Bronchial epithelial cell (primary cell): ENCODE data around the gene SCAMP1. TPM values are rescaled to one million over a fixed set of nuclear protein-coding genes. Genes with fewer than 3 reads are reported as not detected.
"Not testable (repeated sequence)": the region's sequence is repeated elsewhere in the genome, so short reads cannot be mapped to it uniquely, and the experiment has no call there.

Source experiments
- DNase-seq: peaks from one replicate; pipeline ENCODE4 v3.0.0-alpha.2; 2010; ENCODE audit warnings: low read depth
- FAIRE-seq: peaks from 2 replicates; lab custom pipeline; 2011; peaks lifted over from hg19 to GRCh38; lab: Jason Lieb, UNC
- H3K27me3 ChIP-seq: 2 replicates; pipeline ENCODE4 v1.5.1; 2011; ENCODE audit warnings: low read length; ENCODE audit not compliant: control insufficient read depth, insufficient read depth
- H3K36me3 ChIP-seq: 2 replicates; pipeline ENCODE4 v1.5.1; 2011; ENCODE audit warnings: low read length; ENCODE audit not compliant: control insufficient read depth, insufficient read depth
- H3K4me3 ChIP-seq: 2 replicates; pipeline ENCODE4 v1.5.1; 2011; ENCODE audit warnings: mild to moderate bottlenecking, low read depth, low read length, control low read depth
- total RNA-seq: library from RNA; depleted of rRNA; stranded (reverse); fragments of >200 nt; gene quantifications from 2 replicates; pipeline ENCODE4 v1.2.1, GENCODE V29; 2014
- TF ChIP-seq, protein P1 (sequence below): IDR thresholded peaks from 2 replicates; pipeline ENCODE4 v1.5.1; 2011; ENCODE audit warnings: mild to moderate bottlenecking, moderate library complexity, low read length, control low read depth, inconsistent platforms; ENCODE audit not compliant: insufficient read depth, severe bottlenecking

The SCAMP1 gene
- total RNA-seq, 1 donor from 2014 or later, result 58.7 TPM

GRCh38 chr5:78376315-78376714 is 15.9 kb downstream of the SCAMP1 start:
- no peak for DNase-seq
- no peak for FAIRE-seq
- no peaks in the 10 kb centered on the region for H3K27me3 ChIP-seq
- no peak overlapping the region for H3K4me3 ChIP-seq
- TF ChIP-seq, protein P1, sequence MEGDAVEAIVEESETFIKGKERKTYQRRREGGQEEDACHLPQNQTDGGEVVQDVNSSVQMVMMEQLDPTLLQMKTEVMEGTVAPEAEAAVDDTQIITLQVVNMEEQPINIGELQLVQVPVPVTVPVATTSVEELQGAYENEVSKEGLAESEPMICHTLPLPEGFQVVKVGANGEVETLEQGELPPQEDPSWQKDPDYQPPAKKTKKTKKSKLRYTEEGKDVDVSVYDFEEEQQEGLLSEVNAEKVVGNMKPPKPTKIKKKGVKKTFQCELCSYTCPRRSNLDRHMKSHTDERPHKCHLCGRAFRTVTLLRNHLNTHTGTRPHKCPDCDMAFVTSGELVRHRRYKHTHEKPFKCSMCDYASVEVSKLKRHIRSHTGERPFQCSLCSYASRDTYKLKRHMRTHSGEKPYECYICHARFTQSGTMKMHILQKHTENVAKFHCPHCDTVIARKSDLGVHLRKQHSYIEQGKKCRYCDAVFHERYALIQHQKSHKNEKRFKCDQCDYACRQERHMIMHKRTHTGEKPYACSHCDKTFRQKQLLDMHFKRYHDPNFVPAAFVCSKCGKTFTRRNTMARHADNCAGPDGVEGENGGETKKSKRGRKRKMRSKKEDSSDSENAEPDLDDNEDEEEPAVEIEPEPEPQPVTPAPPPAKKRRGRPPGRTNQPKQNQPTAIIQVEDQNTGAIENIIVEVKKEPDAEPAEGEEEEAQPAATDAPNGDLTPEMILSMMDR, result no peak
- no peaks in the 10 kb centered on the region for H3K36me3 ChIP-seq

GRCh38 chr5:78377056-78377717 is 16.8 kb downstream of the SCAMP1 start:
- TF ChIP-seq, protein P1, result no peak
- H3K27me3 ChIP-seq, result no peaks in the 10 kb centered on the region
- H3K4me3 ChIP-seq, result no peak overlapping the region
- peak; percentile 18 for DNase-seq
- H3K36me3 ChIP-seq, result no peaks in the 10 kb centered on the region
- no peak for FAIRE-seq

DNA sequence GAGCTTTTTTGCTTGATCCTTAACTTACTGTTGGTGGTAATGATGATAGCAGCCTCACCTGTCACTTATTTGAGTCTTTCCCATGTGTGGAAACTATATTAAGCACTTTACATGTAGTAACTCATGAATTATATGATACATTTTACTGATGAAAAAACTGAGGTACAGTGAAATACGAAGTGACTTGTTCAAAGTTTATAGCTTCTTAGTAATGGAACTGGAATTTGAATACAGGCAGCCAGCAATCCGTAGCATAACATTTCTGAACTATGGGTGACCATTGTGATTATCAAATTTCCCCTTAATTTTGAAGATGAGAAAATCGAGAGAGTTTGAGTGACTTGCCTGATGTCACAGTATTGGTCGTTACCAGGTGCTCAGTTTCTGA is 17.3 kb downstream of the SCAMP1 start:
- Histone ChIP-seq H3K27me3 (no peaks in the 10 kb centered on the region), H3K4me3 (no peak overlapping the region), H3K36me3 (no peaks in the 10 kb centered on the region)
- no peak for FAIRE-seq
- no peak for DNase-seq
- TF ChIP-seq, protein P1, result no peak

DNA sequence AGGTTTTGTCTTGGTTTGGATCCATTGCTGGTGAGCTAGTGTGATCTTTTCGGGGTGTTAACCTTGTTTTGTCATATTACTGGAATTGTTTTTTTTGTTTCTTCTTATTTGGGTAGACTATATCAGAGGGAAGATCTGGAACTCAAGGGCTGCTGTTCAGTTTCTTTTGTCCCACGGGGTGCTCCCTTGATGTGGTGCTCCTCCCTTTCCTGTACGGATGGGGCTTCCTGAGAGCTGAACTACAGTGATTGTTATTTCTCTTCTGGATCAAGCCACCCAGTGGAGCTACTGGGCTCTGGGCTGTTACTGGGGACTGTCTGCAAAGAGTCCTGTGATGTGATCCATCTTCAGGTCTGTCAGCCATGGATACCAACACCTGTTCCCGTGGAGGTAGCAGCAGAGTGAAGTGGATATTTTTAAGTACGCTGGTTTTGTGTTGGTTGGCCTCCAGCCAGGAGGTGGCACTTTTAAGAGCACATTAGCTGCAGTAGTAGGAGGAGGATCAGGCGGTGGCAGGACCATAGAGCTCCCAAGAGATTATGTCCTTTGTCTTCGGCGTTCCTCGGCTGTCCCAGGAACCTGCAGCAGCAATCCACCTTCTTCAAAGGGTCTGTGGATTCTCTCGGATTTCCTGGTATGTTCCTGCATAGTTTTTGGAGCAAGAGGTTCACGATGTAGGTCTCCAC is 27.2 kb downstream of the SCAMP1 start:
- TF ChIP-seq, protein P1, result no peak
- peaks cover 1% of the 10 kb centered on the region for H3K36me3 ChIP-seq
- no peak overlapping the region for H3K4me3 ChIP-seq

DNA sequence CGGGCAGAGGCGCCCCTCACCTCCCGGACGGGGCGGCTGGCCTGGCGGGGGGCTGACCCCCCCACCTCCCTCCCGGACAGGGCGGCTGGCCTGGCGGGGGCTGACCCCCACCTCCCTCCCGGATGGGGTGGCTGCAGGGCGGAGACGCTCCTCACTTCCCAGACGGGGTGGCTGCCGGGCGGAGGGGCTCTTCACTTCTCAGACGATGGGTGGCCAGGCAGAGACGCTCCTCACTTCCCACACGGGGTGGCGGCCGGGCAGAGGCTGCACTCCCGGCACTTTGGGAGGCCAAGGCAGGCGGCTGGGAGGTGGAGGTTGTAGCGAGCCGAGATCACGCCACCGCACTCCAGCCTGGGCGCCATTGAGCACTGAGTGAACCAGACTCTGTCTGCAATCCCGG is 30.9 kb downstream of the SCAMP1 start:
- FAIRE-seq, H3K27me3 ChIP-seq, H3K4me3 ChIP-seq, H3K36me3 ChIP-seq, DNase-seq: not testable (repeated sequence)

More for the DNA sequence above, 27.2 kb downstream of the SCAMP1 start:
- H3K27me3 ChIP-seq, result no peaks in the 10 kb centered on the region
- FAIRE-seq (no peak), DNase-seq (no peak)

DNA sequence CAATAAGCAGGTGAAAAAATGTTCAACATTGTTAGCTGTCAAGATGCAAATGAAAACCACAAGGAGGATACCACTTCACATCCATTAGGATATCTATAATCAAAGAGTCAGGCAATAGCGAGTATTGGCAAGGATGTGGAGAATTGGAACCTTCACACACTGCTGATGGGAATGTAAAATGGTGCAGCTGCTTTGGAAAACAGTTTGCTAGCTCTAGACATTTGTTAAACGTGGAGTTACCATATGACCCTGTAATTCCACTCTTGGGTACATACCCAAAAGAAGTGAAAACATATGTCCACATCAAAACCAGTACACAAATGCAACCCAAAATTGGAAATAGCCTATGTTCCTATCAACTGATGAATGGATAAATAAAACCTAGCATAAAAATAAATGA is 37.4 kb downstream of the SCAMP1 start:
- no peak overlapping the region for H3K4me3 ChIP-seq
- FAIRE-seq (no peak), DNase-seq (no peak)
- no peaks in the 10 kb centered on the region for H3K27me3 ChIP-seq
- no peaks in the 10 kb centered on the region for H3K36me3 ChIP-seq
- TF ChIP-seq, protein P1, result no peak
